ENCODE measurements around the gene SLIT3.

SLIT3 gene

DNA sequence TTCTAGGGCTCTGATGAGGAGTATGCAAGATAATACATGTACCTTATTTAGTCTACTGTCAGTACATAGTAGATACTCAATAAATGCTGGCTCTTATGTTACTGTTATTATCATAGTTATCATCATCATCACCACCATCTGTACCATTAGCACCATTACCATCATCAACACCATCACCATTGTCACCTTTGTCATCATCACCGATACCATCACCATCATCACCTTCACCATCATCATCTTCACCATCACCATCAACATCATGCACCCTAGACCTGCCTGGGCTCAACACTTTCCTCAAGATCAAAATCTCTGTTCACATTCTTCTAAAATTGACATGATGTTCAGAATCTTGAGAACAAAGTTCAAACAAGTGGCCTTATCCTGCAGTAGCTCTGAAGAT is 595.6 kb downstream of the SLIT3 start:
- Histone ChIP-seq H3K4me2 (ENCODE audit: low read depth, low read length, poor library complexity, severe bottlenecking) (no peak overlapping the region), H3K79me2 (ENCODE audit: insufficient read depth, low read length) (no peaks in the 10 kb centered on the region), H3K9me2 (replicated peaks; ENCODE audit: low read depth, low read length) (no peaks in the 10 kb centered on the region), H4K20me1 (ENCODE audit: insufficient read depth, low read length, poor library complexity, severe bottlenecking) (no peaks in the 10 kb centered on the region), H3K9ac (ENCODE audit: low read depth, low read length, poor library complexity, severe bottlenecking) (no peak overlapping the region), H3K4me3 (ENCODE audit: low read length, poor library complexity, severe bottlenecking) (no peak overlapping the region), H2AFZ (ENCODE audit: low read length) (no peak overlapping the region), H3F3A (ENCODE audit: low read depth) (no peaks in the 10 kb centered on the region), H3K9me3 (ENCODE audit: insufficient read depth, low read depth, low read length) (no peaks in the 10 kb centered on the region), H3K27me3 (ENCODE audit: insufficient read depth, low read length, poor library complexity, severe bottlenecking) (no peaks in the 10 kb centered on the region), H3K4me1 (ENCODE audit: insufficient read depth, low read length, poor library complexity, severe bottlenecking) (no peaks in the 10 kb centered on the region), H3K36me3 (ENCODE audit: insufficient read depth, low read length) (no peaks in the 10 kb centered on the region)
- no peak for TF ChIP-seq EZH2phosphoT487 (IDR thresholded peaks at IDR 0.05; ENCODE audit: borderline replicate concordance)
- TF ChIP-seq, protein P1, sequence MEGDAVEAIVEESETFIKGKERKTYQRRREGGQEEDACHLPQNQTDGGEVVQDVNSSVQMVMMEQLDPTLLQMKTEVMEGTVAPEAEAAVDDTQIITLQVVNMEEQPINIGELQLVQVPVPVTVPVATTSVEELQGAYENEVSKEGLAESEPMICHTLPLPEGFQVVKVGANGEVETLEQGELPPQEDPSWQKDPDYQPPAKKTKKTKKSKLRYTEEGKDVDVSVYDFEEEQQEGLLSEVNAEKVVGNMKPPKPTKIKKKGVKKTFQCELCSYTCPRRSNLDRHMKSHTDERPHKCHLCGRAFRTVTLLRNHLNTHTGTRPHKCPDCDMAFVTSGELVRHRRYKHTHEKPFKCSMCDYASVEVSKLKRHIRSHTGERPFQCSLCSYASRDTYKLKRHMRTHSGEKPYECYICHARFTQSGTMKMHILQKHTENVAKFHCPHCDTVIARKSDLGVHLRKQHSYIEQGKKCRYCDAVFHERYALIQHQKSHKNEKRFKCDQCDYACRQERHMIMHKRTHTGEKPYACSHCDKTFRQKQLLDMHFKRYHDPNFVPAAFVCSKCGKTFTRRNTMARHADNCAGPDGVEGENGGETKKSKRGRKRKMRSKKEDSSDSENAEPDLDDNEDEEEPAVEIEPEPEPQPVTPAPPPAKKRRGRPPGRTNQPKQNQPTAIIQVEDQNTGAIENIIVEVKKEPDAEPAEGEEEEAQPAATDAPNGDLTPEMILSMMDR (conservative IDR thresholded peaks at IDR 0.05; ENCODE audit: low read length): no peak

DNA sequence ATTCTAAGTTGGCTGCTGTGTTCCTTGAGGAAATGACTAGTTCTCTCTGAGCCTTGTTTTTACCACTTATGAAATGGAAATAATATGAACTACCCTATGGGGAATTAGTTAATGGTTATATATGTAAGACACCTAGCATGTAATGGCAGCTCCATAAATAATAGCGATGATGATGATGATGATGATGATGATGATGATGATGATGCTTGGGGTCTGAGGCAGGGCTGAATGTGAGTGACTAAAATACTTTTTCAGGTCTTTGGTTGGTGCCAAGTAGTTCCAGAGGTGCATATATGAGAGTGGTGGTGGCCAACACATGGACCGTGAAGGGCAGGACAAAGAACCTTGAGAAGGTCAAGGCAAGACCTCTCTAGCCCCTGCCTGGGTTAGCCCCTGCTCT is 598.4 kb downstream of the SLIT3 start:
- H3K27me3 ChIP-seq (ENCODE audit: insufficient read depth, low read length, poor library complexity, severe bottlenecking): no peaks in the 10 kb centered on the region
- H3K4me3 ChIP-seq (ENCODE audit: low read length, poor library complexity, severe bottlenecking): no peak overlapping the region

DNA sequence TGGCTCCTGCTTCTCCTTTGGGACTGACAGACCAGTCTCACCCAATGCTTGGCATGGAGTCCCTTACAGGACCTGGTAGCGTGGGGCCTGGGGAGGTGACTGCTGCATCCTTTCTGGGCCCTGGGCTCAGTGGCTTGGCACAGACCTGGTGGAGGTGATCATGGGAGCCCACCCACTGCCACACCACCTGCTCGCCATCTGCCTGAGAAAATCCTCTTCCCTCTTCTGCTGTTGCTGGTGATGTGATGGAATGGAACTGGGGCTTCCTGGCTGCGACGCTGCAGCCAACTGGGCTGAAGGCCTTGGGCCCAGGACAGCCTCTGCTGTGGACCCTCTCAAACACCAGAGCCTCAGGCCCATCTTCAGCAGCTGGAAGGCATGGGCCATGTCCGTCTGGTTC is 599.3 kb downstream of the SLIT3 start:
- Histone ChIP-seq H3K36me3 (ENCODE audit: insufficient read depth, low read length) (no peaks in the 10 kb centered on the region), H3K4me1 (ENCODE audit: insufficient read depth, low read length, poor library complexity, severe bottlenecking) (no peaks in the 10 kb centered on the region), H3K9ac (ENCODE audit: low read depth, low read length, poor library complexity, severe bottlenecking) (no peak overlapping the region), H4K20me1 (ENCODE audit: insufficient read depth, low read length, poor library complexity, severe bottlenecking) (no peaks in the 10 kb centered on the region), H3K4me3 (ENCODE audit: low read length, poor library complexity, severe bottlenecking) (no peak overlapping the region), H3K9me3 (ENCODE audit: insufficient read depth, low read depth, low read length) (no peaks in the 10 kb centered on the region), H3K9me2 (replicated peaks; ENCODE audit: low read depth, low read length) (no peaks in the 10 kb centered on the region), H3K27me3 (ENCODE audit: insufficient read depth, low read length, poor library complexity, severe bottlenecking) (no peaks in the 10 kb centered on the region), H3K4me2 (ENCODE audit: low read depth, low read length, poor library complexity, severe bottlenecking) (no peak overlapping the region), H3F3A (ENCODE audit: low read depth) (no peaks in the 10 kb centered on the region), H2AFZ (ENCODE audit: low read length) (no peak overlapping the region), H3K79me2 (ENCODE audit: insufficient read depth, low read length) (no peaks in the 10 kb centered on the region)
- no peak for TF ChIP-seq EZH2phosphoT487 (IDR thresholded peaks at IDR 0.05; ENCODE audit: borderline replicate concordance)
- TF ChIP-seq, protein P1 (conservative IDR thresholded peaks at IDR 0.05; ENCODE audit: low read length): no peak

More for the DNA sequence above, 598.4 kb downstream of the SLIT3 start:
- H2AFZ ChIP-seq (ENCODE audit: low read length): no peak overlapping the region
- H3K9me2 ChIP-seq (replicated peaks; ENCODE audit: low read depth, low read length): no peaks in the 10 kb centered on the region
- H3F3A ChIP-seq (ENCODE audit: low read depth): no peaks in the 10 kb centered on the region
- no peaks in the 10 kb centered on the region for H3K9me3 ChIP-seq (ENCODE audit: insufficient read depth, low read depth, low read length)
- H3K79me2 ChIP-seq (ENCODE audit: insufficient read depth, low read length): no peaks in the 10 kb centered on the region
- H3K4me1 ChIP-seq (ENCODE audit: insufficient read depth, low read length, poor library complexity, severe bottlenecking): no peaks in the 10 kb centered on the region
- H4K20me1 ChIP-seq (ENCODE audit: insufficient read depth, low read length, poor library complexity, severe bottlenecking): no peaks in the 10 kb centered on the region
- no peaks in the 10 kb centered on the region for H3K36me3 ChIP-seq (ENCODE audit: insufficient read depth, low read length)
- H3K9ac ChIP-seq (ENCODE audit: low read depth, low read length, poor library complexity, severe bottlenecking): no peak overlapping the region
- no peak overlapping the region for H3K4me2 ChIP-seq (ENCODE audit: low read depth, low read length, poor library complexity, severe bottlenecking)
- TF ChIP-seq, protein P1 (conservative IDR thresholded peaks at IDR 0.05; ENCODE audit: low read length): no peak
- TF ChIP-seq EZH2phosphoT487 (IDR thresholded peaks at IDR 0.05; ENCODE audit: borderline replicate concordance): no peak

Measured in Loucy (cell line).